ACHN (cell line): ENCODE data around the gene ENOX2.

Experiments used
- DNase-seq: peaks from one replicate; pipeline ENCODE4 v3.0.0-alpha.2; 2015
- in situ Hi-C: cut with HindIII; loops from 2 replicates; pipeline ENCODE4 v1.10.0; 2017; ENCODE audit warnings: low sequenced_read_pairs, low pct_ligation_motif_present, low pct_unique_long_range_greater_than_20kb

The ENOX2 gene

DNA sequence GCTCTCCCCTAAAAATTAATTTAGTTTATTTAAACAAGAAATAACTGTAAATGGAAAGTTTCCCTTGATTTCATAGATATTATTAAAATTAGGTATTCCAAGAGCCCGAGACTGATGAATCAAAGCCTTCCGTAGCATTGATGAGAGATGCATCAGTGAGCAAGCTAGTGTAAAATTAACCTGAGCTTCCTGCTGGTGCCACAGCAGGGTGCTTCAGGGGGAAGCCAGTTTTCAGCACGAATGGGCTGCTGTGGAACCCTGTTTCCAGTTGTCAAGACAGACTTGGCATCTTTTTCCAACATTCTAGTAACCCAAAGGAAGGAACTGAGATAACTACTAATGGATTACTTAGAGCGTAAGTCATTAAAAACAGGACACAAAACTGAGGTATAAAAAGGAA lies 279.5 kb downstream of the ENOX2 start:
- peak; percentile 60 for DNase-seq

DNA sequence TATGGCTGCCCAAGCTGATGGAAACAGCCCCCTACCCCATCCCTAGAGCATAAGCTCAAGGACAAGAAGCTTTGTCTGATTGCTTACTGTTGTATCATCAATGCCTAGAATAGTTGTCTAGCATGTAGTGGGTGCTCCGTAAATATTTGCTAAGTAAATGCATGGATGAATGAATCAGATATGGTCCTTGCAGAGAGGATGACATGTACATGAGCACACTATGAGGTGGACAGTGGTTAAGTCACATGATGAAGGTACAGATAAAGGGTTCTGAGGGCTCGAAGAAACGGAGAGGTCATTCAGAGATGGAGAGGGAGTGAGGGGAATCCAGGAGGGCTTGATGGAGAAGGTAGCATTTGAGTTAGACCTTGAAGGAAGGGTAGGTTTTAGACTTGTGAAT lies 287.1 kb downstream of the ENOX2 start:
- in situ Hi-C loops = no loop called here
- no peak for DNase-seq

More for the DNA sequence above, 279.5 kb downstream of the ENOX2 start:
- in situ Hi-C loops = no loop called here

DNA sequence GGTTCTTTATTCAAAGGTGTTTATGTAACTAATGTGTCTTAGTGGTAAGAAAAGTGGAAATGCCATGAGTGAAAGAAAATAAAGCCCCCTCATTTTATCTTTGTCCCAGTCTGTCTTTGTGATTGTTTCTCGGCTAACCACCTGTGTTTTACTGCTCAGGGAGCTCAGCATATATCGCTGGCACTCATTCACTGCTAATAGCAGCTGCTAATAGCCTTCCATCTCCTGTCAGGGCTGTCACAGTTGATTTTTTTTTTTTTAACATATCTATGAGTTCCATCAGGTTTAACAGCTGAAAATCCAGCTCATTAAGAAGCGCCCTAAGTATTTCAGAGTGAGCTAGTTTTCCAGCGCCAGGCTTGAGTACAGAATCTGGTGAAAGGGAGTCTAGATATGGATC lies 295.6 kb downstream of the ENOX2 start:
- DNase-seq = no peak
- in situ Hi-C loops = no loop called here

DNA sequence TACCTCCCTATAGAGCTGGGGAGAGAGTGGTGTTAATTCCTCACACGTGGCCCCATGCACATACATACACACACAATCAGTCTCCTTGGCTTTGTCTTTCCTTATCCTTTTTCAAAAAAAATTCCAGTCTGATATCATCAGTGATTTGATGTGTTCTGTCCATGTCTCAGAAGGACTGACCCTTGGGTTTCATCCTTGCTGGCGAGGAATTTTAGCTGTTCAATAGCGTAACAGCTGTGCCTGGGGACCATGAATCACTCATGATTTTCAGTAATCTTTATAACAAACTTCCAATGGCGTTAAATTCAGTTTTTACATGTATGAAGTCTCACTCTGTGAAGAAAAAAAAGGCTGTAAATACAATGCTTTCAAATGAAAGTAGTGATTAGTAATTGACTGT lies 296.6 kb downstream of the ENOX2 start:
- in situ Hi-C loops = no loop called here
- DNase-seq = no peak

DNA sequence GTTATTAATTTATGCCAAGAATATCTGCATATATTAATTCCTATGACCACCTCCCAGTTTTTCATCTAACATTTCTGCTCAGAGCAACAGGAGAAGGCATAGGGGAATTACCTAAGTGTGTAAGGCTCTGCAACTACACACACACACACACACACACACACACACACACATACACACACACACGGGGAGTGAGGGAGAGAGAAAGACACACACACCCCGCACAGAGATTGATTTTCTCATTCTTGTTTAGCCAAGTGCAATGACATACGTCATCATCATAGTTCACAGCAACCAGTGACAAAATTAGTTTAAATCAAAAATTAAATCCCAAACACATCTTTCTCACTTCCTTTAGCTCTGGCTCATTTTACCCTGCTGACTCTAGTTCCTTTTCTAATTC lies 298.1 kb downstream of the ENOX2 start:
- DNase-seq = no peak
- in situ Hi-C loops = no loop called here

DNA sequence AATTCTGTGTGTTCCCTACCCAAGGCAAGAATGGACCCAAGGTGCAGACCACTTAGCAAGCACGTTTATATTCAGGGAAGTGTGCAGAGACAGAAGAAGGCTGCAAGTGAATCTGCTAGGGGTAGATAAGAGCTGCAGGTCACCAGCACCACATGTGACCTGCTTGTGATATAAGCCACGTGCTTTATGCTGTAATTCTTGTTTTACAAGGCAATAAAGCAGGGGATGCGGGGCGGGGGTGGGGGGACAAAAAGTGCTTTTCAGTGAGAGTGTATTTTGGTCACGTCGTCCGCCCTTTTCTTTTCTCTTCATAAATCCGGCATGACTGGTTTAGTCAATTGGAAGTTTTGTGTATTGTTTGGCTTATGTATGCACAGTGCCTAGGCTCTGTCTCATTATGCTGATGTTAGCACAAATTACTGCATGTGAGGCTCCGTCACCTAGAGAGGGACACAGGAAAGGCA lies 308.5 kb downstream of the ENOX2 start:
- no peak for DNase-seq
- in situ Hi-C loops = no loop called here

DNA sequence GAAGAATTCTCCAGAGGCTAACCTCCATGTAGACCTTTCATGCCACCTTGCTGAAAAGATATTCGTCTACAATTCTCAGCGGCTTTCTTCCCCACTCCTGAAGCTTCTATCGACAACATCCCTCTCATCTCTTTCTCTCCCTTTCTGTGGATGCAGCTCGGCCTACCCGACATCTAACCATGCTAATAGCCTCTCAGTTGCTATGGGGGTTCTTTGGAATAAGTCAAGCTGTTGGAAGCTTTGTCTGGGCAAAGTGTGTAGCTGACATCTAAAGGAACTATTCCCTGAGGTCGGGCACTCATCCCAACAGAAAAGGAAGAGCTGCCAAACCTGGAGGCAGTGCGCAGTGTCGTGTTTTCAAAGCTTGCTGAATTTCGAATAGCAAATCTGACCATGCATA lies 309.1 kb downstream of the ENOX2 start:
- no peak for DNase-seq
- in situ Hi-C loops = no loop called here

DNA sequence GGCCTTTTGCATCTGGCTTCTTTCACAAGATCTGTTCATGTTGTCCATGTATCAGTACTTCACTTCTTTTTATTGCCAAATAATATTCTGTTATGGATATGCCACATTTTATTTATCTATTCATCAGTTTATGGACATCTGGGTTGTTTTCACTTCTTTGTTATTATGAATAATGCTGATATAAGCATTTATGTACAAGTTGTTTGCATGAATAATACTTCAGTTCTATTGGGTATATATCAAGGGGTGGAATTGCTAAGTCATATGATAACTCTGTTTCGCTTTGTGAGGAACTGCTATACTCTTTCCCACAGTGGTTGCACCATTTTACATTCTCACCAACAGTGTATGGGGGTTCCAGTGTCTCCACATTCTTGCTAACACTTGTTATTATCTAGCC lies 310.8 kb downstream of the ENOX2 start:
- no peak for DNase-seq
- in situ Hi-C loops = no loop called here

DNA sequence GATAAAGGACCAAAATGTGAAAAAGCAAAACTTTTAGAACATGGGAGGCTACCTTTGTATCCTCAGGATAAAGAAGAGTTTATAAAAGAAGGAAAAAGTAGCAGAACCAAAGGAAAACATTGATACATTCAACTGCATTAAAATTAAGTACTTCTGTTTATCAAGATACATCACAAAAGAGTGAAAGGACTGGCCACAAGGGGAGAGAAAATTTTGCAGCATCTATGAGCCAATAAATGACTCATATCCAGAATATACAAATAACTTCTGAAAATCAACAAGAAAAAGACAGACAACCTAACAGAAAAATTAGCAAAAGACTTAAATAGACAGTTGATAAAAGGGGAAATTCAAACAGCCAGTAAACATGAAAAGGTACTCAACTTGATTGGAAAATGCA lies 324.1 kb downstream of the ENOX2 start:
- in situ Hi-C loops = no loop called here

DNA sequence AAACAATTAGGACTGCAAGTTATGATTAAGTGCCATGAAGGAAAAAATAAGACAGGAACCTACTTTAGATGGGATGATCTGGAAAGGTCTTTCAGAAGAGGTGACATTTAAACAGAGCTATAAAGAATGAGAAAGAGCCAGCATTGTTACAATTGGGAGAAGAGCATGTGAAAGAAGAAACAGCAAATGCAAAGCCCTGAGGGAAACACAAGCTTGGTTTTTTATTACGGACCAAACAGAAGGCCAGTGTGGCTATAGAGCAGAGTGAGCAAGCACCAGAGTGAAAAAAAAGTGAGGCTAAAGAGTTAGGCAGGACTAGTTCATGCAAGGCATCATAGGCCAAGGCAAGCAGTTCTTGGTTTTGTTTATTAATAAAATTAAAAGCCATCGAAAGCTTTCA lies 325.6 kb downstream of the ENOX2 start:
- in situ Hi-C loops = no loop called here
- no peak for DNase-seq

More for the DNA sequence above, 324.1 kb downstream of the ENOX2 start:
- DNase-seq = no peak

DNA sequence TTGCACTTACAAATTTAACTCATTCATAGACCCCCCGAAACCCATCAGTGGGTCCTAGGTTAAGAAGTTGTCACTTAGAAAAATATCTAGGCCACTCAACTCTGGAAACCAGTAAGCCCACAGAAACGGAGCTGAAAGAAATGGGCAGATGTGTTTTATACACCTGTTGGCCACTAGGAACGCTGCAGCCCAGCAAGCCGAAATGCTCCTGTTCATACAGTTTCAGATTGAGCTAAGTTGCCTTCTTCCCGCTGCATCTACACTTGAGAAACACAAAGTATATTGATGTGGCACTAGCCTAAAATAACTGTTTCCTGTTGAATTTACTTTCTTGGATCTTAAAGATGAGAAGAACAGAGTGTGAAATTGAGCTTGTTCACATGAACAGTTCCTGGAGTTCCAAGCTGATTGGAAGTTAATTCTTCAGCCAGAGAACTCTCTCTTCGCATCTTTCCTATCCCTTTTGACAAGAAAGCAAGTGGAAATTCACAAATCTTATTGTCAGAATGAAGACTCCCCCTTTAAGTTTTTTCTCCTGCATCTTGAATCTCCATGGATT lies 327.1 kb downstream of the ENOX2 start:
- in situ Hi-C loops = no loop called here

More for the DNA sequence above, 327.1 kb downstream of the ENOX2 start:
- DNase-seq = peak; percentile 45
